ENCODE measurements around the gene ZNF544. TPM values are rescaled to one million over a fixed set of nuclear protein-coding genes. Genes with fewer than 3 reads are reported as not detected.

Gene ZNF544
- total RNA-seq, 1 experiment from 2014 or later, result 63.8 TPM

DNA sequence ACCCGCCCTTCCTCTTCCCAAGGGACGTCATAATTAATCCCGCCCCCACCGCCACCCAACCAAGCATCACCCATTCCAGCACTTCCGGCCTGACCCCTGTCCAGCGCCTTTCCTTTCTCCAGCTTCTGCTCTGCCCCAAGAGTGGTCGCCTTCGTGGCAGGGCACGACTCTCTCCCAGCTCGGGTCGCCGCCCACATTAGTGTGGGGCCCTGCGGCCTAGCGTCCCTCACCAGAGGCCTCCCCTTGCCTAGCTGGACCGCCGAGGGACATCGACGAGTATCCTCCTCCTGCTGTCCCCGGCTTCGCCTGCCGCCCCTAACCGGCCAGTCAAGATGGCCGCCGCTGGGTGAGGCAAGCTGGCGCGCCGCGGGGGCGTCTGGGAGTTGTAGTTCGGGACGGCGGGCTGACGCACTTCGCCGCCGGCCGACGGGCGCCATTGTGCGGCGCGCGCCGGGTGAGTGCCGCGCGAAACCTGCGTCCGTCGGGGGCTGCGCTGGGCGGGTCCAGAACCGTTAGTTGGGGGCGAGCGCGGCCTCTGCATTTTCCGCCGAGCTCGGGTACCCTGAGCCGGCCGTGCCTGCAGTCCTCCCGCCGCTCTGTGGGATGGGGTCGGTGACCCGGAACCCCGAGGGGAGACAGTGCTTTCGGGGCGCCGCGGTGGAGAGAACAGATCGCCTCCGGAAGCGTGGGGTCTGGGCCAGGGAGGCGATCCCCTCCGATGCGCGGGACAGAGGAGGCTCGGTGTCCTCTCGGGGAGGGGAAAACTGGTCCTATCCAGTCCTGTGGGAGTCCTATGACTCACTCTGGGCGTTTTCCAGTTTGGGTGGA lies 45.5 kb upstream of the ZNF544 start, which contains the start of gene ZNF274 (continued):
- TF ChIP-seq TCF7 (CRISPR knock-in tag; IDR thresholded peaks at IDR 0.05; ENCODE audit: low read depth) (peak; percentile 82; the same call in 1 of the 2 replicates), ZNF423 (CRISPR knock-in tag; IDR thresholded peaks at IDR 0.05) (no peak), NR3C1 (CRISPR knock-in tag; conservative IDR thresholded peaks at IDR 0.05; ENCODE audit: low read depth) (no peak), CREB1 (CRISPR knock-in tag; IDR thresholded peaks at IDR 0.05) (0 out of 2 replicates have a peak, but pooled peaks have one; percentile 19), RELA (CRISPR knock-in tag; IDR thresholded peaks at IDR 0.05; ENCODE audit: borderline replicate concordance) (peak; percentile 76; the same call in 1 of the 2 replicates), SP1 (CRISPR knock-in tag; conservative IDR thresholded peaks at IDR 0.05) (peak; percentile 85), ZBTB21 (CRISPR knock-in tag; IDR thresholded peaks at IDR 0.05; ENCODE audit: borderline replicate concordance) (peak; percentile 87), ZNF317 (CRISPR knock-in tag; IDR thresholded peaks at IDR 0.05; ENCODE audit: borderline replicate concordance, low read depth) (no peak), NFE2L1 (CRISPR knock-in tag; IDR thresholded peaks at IDR 0.05) (no peak), NFYB (CRISPR knock-in tag; conservative IDR thresholded peaks at IDR 0.05; ENCODE audit: low read depth) (0 out of 2 replicates have a peak, but pooled peaks have one; percentile 13), ETV6 (CRISPR knock-in tag; IDR thresholded peaks at IDR 0.05) (no peak; the same call in none of the 2 replicates)
- TF ChIP-seq, protein P1, sequence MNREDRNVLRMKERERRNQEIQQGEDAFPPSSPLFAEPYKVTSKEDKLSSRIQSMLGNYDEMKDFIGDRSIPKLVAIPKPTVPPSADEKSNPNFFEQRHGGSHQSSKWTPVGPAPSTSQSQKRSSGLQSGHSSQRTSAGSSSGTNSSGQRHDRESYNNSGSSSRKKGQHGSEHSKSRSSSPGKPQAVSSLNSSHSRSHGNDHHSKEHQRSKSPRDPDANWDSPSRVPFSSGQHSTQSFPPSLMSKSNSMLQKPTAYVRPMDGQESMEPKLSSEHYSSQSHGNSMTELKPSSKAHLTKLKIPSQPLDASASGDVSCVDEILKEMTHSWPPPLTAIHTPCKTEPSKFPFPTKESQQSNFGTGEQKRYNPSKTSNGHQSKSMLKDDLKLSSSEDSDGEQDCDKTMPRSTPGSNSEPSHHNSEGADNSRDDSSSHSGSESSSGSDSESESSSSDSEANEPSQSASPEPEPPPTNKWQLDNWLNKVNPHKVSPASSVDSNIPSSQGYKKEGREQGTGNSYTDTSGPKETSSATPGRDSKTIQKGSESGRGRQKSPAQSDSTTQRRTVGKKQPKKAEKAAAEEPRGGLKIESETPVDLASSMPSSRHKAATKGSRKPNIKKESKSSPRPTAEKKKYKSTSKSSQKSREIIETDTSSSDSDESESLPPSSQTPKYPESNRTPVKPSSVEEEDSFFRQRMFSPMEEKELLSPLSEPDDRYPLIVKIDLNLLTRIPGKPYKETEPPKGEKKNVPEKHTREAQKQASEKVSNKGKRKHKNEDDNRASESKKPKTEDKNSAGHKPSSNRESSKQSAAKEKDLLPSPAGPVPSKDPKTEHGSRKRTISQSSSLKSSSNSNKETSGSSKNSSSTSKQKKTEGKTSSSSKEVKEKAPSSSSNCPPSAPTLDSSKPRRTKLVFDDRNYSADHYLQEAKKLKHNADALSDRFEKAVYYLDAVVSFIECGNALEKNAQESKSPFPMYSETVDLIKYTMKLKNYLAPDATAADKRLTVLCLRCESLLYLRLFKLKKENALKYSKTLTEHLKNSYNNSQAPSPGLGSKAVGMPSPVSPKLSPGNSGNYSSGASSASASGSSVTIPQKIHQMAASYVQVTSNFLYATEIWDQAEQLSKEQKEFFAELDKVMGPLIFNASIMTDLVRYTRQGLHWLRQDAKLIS (CRISPR knock-in tag; IDR thresholded peaks at IDR 0.05; ENCODE audit: borderline replicate concordance), result no peak
- TF ChIP-seq, protein P2, sequence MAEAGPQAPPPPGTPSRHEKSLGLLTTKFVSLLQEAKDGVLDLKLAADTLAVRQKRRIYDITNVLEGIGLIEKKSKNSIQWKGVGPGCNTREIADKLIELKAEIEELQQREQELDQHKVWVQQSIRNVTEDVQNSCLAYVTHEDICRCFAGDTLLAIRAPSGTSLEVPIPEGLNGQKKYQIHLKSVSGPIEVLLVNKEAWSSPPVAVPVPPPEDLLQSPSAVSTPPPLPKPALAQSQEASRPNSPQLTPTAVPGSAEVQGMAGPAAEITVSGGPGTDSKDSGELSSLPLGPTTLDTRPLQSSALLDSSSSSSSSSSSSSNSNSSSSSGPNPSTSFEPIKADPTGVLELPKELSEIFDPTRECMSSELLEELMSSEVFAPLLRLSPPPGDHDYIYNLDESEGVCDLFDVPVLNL (CRISPR knock-in tag; IDR thresholded peaks at IDR 0.05; ENCODE audit: borderline replicate concordance, low read depth), result 0 out of 2 replicates have a peak, but pooled peaks have one; percentile 27
- TF ChIP-seq, protein P3, sequence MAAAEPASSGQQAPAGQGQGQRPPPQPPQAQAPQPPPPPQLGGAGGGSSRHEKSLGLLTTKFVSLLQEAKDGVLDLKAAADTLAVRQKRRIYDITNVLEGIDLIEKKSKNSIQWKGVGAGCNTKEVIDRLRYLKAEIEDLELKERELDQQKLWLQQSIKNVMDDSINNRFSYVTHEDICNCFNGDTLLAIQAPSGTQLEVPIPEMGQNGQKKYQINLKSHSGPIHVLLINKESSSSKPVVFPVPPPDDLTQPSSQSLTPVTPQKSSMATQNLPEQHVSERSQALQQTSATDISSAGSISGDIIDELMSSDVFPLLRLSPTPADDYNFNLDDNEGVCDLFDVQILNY (CRISPR knock-in tag; IDR thresholded peaks at IDR 0.05), result peak; percentile 94
- TF ChIP-seq, protein P4, sequence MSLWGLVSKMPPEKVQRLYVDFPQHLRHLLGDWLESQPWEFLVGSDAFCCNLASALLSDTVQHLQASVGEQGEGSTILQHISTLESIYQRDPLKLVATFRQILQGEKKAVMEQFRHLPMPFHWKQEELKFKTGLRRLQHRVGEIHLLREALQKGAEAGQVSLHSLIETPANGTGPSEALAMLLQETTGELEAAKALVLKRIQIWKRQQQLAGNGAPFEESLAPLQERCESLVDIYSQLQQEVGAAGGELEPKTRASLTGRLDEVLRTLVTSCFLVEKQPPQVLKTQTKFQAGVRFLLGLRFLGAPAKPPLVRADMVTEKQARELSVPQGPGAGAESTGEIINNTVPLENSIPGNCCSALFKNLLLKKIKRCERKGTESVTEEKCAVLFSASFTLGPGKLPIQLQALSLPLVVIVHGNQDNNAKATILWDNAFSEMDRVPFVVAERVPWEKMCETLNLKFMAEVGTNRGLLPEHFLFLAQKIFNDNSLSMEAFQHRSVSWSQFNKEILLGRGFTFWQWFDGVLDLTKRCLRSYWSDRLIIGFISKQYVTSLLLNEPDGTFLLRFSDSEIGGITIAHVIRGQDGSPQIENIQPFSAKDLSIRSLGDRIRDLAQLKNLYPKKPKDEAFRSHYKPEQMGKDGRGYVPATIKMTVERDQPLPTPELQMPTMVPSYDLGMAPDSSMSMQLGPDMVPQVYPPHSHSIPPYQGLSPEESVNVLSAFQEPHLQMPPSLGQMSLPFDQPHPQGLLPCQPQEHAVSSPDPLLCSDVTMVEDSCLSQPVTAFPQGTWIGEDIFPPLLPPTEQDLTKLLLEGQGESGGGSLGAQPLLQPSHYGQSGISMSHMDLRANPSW (CRISPR knock-in tag; conservative IDR thresholded peaks at IDR 0.05; ENCODE audit: low read depth), result no peak
- TF ChIP-seq, protein P5, sequence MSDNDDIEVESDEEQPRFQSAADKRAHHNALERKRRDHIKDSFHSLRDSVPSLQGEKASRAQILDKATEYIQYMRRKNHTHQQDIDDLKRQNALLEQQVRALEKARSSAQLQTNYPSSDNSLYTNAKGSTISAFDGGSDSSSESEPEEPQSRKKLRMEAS (CRISPR knock-in tag; IDR thresholded peaks at IDR 0.05), result peak; percentile 94
- TF ChIP-seq, protein P6, sequence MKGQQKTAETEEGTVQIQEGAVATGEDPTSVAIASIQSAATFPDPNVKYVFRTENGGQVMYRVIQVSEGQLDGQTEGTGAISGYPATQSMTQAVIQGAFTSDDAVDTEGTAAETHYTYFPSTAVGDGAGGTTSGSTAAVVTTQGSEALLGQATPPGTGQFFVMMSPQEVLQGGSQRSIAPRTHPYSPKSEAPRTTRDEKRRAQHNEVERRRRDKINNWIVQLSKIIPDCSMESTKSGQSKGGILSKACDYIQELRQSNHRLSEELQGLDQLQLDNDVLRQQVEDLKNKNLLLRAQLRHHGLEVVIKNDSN (CRISPR knock-in tag; IDR thresholded peaks at IDR 0.05), result peak; percentile 56
- TF ChIP-seq, protein P7, sequence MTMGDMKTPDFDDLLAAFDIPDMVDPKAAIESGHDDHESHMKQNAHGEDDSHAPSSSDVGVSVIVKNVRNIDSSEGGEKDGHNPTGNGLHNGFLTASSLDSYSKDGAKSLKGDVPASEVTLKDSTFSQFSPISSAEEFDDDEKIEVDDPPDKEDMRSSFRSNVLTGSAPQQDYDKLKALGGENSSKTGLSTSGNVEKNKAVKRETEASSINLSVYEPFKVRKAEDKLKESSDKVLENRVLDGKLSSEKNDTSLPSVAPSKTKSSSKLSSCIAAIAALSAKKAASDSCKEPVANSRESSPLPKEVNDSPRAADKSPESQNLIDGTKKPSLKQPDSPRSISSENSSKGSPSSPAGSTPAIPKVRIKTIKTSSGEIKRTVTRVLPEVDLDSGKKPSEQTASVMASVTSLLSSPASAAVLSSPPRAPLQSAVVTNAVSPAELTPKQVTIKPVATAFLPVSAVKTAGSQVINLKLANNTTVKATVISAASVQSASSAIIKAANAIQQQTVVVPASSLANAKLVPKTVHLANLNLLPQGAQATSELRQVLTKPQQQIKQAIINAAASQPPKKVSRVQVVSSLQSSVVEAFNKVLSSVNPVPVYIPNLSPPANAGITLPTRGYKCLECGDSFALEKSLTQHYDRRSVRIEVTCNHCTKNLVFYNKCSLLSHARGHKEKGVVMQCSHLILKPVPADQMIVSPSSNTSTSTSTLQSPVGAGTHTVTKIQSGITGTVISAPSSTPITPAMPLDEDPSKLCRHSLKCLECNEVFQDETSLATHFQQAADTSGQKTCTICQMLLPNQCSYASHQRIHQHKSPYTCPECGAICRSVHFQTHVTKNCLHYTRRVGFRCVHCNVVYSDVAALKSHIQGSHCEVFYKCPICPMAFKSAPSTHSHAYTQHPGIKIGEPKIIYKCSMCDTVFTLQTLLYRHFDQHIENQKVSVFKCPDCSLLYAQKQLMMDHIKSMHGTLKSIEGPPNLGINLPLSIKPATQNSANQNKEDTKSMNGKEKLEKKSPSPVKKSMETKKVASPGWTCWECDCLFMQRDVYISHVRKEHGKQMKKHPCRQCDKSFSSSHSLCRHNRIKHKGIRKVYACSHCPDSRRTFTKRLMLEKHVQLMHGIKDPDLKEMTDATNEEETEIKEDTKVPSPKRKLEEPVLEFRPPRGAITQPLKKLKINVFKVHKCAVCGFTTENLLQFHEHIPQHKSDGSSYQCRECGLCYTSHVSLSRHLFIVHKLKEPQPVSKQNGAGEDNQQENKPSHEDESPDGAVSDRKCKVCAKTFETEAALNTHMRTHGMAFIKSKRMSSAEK (CRISPR knock-in tag; IDR thresholded peaks at IDR 0.05; ENCODE audit: borderline replicate concordance), result no peak
- TF ChIP-seq, protein P8, sequence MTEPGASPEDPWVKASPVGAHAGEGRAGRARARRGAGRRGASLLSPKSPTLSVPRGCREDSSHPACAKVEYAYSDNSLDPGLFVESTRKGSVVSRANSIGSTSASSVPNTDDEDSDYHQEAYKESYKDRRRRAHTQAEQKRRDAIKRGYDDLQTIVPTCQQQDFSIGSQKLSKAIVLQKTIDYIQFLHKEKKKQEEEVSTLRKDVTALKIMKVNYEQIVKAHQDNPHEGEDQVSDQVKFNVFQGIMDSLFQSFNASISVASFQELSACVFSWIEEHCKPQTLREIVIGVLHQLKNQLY (CRISPR knock-in tag; IDR thresholded peaks at IDR 0.05), result peak; percentile 92; the same call in 1 of the 2 replicates
- TF ChIP-seq, protein P9, sequence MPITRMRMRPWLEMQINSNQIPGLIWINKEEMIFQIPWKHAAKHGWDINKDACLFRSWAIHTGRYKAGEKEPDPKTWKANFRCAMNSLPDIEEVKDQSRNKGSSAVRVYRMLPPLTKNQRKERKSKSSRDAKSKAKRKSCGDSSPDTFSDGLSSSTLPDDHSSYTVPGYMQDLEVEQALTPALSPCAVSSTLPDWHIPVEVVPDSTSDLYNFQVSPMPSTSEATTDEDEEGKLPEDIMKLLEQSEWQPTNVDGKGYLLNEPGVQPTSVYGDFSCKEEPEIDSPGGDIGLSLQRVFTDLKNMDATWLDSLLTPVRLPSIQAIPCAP (CRISPR knock-in tag; IDR thresholded peaks at IDR 0.05), result no peak

Measured in WTC11 (cell line).